ENCODE measurements around the gene STBD1.
"Not testable (repeated sequence)": the region's sequence is repeated elsewhere in the genome, so short reads cannot be mapped to it uniquely, and the experiment has no call there.

STBD1 gene

DNA sequence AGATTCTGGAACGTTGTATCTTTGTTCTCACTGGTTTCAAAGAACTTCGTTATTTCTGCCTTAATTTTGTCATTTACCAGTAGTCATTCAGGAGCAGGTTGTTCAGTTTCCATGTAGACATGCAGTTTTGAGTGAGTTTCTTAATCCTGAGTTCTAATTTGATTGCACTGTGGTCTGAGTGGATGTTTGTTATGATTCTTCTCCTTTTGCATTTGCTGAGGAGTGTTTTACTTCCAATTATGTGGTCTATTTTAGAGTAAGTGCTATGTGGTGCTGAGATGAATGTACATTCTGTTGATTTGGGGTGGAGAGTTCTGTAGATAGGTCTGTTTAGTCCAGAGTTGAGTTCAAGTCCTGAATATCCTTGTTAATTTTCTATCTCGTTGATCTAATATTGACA lies 18.7 kb upstream of the STBD1 start:
- not testable (repeated sequence) for DNase-seq

DNA sequence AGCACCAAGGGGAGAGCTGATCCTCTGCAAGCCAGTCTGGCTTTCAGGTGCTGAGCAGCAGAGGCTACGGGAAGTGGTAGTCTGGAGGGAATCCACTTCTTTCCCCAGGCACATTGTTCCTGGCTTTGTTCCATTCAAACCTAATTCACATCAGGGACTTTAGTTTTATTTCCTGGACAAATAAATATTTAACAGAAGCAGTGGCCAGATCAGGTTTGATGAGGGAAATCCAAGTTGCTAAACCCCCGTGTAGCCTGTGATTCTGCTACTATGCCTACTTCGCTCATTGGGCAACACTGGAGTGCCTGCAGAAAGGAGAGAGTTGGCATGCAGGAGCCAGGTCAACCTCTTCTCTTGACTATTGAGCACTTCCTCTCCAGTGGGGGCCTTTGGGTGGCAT lies 13.8 kb upstream of the STBD1 start:
- no peak for DNase-seq

DNA sequence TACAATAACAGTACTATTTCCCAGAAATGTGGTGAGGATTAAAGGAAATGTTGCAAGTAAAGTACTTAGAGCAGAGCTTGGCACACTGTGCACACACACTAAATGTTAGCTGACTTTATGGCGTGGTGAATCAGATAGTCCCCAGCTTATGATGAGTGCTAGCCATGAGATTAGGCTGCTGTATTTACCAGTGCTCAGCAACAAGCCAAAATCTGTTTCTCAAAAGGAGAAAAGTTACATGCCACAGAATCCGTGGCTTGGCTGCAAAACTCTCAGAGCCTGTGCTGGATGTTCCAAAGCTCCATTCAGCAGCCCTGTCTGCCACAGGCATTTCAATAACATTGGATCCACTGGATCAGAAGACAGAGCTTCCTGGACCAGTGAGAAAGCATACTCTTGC lies 12.8 kb upstream of the STBD1 start:
- DNase-seq, result no peak

DNA sequence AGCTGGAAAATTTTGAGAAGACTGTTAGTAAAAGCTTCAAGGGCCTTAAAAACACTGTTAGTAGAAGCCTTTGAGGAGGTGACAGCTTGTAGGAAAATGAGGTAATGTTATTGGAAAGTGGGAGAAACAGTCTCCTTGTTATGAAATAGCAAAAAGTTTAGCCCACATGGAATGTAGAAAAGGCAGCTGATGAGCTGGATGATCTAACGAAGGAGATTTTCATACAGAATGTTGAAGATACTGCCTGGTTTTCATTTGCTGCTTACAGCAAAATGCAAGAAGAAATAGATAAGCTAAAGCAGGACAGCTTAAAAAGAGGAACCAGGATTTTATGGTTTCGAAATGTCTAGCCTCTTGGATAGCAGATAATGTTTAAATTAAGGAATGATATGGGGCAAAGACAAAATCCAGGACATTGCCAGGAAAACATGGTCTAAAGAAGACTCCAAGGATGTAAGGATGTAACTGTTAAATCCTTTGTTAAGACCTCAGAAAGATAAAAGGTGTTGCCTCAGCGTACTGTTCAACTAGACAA lies 10.2 kb upstream of the STBD1 start:
- no peak for DNase-seq

DNA sequence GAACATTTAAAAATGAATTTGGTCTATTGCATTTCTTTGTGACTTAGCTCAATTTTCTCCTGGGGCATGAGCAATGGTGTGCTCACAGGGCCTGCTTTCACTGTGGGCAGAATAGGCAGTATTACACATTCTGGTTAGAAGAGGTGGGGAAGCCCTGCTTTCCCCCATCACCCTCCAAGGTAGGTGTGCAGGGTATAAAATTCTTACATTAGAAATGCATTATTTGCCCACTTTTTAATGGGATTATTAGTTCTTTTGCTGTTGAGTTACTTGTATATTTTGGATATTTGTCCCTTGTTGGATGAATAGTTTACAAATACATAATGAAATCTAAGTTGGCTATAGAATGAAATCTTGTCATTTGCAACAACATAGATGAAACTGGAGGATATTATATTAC lies 8.3 kb upstream of the STBD1 start:
- DNase-seq, result no peak

DNA sequence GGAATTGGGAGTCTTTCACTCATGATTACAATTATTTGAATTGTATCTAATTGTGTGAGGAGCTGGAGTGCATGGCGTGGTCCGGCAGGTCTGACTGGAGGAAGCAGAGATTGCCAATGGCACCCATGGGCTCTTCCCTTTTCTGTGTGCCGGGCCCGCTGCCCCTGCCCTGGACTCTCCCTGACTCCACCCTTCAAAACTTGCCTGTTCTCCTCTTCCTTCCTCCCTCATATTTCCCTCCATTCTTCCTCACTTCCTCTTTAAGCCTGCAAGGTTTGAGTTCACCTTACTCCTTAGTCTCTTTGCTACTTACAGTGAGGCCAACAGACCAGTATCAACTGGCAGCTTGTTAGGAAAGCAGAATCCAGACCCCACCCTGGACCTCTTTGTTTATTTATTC lies 6.5 kb upstream of the STBD1 start:
- DNase-seq, result no peak

DNA sequence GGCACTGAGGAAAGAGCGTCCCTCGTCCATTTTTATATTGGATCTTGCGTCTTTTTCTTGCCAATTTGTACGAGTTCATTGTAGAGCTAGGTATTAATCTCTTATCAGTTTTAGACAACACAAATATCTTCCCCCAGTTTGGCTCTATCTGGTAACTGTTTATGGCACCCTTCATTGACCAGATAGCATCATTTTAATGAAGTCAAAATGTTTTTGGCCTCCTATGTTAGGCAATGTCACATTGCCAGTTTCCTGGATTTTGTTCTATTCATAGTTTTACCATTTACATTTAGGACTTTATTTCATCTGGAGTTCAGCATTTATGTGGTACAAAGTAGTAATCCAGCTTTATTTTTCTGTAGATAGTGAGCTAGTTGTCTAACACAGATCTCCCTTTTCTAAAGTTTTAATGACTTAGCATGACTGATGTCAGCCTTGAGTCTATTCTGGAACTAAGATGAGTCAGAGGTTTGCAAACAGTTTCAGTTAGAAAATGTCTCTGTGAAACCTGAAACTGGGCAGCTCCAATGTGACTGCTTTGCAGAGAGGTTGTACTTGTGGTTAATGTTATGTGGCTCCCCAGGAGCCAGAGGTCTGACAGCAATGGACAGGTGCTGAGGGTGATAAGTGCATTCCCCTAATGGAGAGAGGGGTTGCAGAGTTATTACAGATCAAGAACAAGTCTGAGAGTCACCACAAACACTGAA lies 5.3 kb upstream of the STBD1 start:
- no peak for DNase-seq

DNA sequence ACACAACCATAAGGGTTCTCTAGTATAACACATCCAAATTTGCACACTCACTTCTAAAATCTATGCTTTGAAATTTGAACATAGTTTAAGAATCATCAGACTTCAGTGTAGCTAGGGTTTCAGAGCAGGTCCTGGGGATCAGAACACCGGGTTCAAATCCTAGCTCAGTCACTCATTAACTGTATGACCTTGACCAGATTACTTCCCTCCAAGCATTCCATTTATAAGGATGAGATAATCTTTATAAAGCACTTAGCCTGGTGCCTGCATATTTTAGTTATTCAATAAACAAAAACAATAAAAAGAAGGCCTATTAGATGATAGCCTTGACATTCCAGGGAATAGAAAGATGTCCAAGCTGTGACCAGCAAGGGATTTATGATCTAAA lies 4.8 kb upstream of the STBD1 start:
- DNase-seq, result no peak

DNA sequence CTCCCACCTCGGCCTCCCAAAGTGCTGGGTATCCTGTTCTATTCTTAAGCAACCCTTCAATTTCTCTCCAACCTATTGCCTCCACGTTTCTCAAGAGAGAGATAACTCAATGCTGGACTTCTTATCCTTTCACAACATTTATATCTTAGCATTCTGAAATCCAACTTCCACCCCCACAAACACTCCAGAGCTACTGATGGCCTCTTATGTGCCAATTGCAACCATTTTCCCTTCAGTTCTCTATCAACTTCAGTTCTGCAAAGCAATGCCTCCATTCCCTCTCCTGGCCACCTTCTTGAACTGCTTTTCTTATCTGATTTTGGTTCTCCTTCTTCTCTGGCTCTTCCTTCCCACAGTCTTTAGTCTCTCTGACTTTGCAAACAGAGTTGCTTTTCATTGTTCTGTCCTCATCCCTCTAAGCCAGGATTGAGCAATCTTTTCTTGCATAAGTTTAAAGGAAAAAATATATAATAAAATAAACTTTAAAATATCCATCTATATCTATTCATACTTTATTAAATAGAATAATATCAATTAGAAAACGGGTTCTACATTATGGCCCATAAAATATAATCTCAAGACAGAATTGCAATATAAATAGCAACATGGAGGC lies 3.6 kb upstream of the STBD1 start:
- DNase-seq, result no peak

DNA sequence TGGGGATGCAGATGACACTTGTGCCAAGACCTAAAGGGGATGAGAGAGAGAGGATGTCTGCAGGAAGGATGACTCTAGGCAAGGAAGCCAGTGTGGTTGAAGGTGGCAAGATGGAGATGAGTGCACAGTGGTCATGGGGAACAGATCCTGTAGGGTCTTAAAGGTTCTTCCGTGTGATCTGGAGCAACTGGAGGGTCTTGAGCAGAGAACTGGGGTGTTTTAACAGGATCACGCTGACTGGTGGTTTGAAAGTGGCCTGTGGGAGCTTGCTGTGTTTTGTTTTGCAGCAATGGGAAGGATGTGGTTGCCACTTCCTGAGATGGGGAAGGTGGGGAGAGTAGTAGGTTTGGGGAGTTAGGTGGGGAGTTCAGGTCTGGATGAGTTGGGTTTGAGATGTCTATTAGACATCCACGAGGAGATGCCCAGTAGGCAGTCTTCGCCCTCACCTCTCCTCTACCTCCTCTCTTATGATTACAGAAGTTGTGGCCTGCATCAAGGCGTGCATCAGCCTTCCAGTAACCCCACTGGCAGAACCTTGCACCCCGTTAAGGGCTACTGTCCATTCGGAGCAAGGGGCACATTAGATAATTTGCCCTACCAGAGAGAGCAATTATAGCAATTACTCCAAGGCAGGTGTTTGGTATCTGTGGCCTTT lies 1.4 kb upstream of the STBD1 start:
- DNase-seq, result no peak

DNA sequence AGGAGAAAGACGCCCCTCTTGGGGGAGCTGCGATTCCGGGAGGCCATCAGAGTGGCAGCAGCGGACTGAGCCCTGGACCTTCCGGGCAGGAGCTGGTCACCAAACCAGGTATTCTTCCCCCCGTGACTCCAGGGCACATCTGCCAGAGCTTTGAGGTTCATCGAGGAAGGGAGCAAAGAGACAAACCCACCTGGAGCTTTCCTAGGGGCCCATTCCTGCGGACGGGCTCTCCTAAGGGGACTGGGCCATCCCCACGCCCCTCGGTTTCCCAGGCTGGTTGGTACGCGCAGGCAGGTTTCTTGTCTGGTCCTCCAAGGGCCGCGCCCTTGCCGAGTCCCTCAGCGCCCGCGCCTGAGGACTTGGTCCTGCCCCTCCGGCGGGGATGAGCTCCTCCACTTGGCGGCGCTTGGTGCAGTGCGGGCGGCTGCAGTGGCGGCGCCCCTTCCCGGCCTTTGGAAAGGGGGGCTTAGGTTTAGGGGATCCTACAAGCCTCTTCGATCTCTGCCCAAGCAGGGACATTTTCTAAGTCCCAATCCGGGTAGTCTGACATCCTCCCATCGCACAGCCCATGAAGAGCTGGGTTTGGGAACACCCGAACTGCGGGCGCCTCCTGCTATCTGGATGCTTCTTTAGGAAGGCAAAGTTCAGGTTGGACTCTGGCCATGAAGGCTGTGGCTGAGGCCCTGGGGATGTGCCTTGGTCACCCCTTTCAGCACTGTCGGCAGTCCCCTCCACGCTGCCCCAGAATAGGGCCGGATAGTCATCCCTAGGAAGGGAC lies 538 bp downstream of the STBD1 start:
- no peak for DNase-seq

DNA sequence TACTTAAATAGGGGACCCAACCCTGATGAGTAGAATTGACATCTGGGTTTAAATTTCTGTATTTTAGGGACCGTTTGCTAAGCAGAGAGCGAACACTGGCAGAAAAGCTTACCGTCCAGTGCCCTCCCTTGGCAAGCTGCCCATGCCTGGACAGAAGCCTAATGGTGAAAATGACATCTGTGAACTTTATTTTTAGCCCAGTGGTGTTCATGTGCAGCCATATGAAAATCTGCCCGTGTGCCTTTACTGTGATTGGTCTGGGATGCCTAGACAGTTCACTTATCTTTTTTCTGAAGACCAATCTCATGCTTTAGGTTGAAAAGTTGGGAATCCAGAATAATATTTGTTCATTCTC lies 1.1 kb downstream of the STBD1 start:
- DNase-seq, result no peak

DNA sequence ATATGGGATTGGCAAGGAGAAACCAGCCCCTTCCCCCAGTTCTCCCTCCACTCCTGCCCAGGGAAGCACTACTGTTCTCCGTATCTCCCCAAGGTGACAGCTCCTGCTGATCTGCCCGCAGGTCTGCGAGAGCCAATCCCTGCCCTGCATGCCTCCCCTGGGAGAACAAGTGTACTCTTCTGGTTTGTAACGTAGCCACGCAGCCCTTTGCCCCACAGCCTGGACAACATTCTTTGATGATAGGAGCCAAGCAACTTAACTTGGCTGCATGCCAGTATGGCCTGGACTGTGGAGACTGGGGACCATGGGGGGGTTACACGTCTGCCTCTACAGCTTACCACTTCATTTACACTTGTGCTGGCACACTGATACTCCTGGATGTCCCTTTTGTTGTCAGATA lies 2.0 kb downstream of the STBD1 start:
- no peak for DNase-seq

DNA sequence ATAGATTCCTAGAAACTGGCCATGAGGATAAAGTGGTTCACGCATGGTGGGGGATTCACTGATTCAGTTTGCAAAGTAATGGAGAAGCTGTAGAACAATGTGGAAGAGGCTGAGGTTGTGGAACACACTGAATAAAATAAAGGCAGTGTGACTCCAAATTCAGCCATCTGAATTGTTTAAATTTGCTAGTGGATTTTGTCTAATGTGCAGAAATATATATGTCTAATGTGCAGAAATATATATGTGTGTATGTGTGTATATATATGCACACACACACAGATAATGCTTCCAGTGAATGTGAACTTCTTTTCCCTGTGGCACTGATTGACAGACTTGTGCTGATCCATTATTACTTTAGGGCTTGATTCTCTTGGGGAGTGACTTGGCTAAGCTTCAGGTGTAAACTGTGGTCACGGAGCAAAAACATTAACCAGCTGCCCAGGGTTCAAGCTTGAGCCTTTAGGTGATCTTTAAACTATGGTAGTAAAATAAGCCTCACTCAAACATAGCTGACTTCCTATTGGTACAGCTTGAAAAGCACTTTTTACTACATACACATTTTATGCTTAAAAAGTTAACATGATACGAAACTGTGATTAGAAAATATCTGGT lies 3.5 kb downstream of the STBD1 start:
- no peak for DNase-seq

DNA sequence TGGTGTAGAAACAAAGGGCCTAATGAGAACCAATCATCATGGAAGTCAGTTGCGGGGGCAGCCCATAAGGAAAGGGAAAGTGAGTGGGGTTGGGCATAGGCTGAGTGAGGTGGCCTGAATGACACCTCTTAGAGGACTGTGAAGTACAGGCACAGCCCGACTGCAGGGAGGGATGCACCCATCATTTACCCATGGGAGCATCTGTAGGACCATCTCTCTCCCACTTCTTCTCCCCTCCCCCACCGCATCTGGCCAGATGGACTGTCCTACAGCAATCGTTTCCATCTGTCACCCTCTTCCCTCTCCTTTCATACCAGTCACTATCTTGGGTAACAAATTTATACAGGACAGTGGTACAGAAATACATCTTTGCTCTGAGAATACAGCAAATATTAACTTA lies 4.2 kb downstream of the STBD1 start:
- no peak for DNase-seq

DNA sequence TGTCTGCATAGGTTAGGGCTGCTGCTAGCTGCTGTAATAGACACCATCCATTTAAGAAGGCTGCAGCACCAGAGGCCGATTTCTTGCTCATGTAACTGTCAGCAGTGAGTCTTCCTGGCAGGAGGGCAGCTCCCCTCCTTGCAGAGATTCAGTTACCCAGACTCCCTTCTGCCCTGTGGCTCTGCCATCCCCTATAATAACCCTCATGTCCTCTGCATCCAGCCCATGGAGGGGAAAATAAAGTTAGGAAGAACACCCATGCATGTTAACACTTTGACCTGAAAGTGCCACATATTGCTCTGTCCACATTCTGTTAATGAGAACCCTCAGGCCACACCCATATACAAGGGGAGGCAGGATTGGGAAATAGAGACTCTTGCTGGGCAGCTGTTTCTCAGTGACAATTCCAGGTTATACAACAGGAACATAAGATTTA lies 5.4 kb downstream of the STBD1 start:
- no peak for DNase-seq

DNA sequence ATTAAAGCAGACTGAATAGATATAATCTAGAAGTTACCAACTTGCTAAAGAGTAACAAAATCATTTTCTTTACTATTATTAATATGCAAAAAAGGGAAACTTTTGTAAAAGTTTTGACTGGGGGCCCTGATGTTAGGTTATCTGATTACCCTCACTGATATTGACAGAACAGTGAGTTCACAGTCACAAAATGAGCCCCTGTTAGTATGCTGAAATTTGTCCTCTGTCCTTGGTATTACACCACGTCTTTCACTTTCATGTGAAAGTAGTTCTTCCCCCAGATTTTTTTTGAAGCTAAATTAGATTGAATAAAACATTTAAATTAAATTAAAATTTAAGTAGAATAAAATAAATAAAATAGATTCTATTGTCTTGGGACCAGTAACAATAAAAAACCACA lies 5.9 kb downstream of the STBD1 start:
- no peak for DNase-seq

DNA sequence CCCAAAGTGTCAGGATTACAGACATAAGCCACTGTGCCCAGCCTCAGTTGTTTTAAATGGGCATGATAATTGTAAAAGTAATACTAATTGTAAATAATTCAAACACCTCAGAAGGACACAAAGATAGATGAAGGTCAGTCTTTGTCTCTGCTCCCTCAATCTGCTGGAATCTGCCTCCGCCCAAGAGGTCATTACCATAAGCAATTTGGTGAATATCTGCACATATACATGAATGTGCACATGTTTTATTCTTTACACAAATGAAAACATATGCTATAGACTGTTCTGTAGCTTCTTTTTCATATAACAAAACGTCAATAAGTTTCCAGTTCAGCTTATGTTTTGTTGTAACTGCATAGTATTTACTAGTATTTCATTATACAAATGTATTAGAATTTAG lies 7.0 kb downstream of the STBD1 start:
- DNase-seq, result no peak

DNA sequence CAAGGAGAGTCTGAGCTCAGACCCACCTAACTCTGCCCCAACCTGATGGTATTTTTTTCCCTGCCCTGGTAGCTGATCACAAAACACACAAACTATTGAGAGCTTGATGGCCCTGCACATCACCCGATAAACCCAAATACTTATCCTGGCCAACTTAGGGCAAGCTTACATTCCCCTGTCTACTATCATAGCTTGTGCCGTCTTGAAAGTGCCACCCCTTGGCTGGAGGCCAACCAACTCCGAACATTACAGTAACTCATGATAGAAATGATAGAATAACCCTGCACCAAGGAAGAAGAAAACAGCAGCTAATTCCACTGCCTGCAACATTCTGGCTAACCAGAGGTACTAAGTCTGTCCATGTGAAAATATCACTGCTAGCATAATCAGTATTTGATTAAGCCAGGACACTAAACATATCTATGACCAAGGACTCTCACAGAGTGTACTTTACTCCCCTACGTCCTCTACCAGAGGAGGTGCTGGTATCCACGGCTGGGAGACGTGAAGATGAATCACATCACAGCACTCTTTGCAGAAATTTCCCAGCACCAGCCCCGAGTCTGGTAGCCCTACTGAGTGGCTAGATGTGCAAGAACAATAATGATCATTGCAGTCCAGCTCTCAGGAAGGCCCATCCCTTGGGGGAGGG lies 8.9 kb downstream of the STBD1 start:
- DNase-seq, result no peak

DNA sequence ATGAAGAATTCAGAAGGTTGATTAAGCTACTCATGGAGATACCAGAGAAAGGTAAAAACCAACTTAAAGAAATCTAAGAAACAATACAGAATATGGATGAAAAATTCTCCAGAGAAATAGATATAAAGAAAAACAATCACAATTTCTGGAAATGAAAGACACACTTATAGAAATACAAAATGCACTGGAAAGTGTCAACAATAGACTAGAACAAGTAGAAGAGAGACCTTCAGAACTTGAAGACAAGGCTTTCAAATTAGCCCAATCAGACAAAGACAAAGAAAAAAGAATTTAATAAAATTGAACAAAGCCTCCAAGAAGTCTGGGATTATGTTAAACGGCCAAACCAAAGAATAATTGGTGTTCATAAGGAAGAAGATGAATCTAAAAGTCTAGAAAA lies 9.6 kb downstream of the STBD1 start:
- DNase-seq, result no peak

DNA sequence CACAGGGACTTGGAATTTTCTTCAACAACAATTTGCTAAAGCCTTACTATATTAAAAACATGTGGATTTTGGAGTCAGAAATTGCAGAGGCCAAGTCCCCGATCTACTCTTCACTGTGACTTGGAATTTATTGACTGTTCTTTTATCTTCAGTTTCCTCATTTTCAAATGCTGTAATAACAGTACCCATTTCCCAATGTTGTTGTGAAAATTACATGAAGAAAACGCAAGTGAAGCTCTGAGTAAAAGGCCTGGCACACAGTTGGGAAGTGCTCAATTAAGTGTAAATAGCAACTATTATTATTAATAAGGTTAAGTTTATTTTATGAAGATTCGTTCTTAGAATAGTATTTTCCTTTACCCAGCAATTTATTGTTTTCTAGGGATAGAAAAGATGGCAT lies 15.7 kb downstream of the STBD1 start:
- DNase-seq, result no peak

DNA sequence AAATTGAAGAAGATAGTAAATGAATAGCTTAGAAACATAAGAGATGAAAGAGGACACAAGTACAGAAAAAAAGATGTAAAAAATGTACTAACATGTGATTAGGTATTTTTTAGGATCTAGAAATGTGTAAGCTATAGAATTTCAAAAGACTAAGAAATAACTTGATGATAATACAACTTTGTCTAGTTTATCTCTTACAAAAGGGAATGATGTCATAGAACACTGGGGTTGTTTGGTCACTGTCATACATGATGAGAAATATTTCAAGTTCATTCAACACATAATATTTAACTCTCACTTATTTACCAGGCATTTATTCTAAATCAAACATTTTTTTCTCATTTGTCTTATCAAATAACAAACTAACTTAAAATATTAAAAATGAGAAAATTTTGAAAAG lies 18.5 kb downstream of the STBD1 start:
- no peak for DNase-seq

DNA sequence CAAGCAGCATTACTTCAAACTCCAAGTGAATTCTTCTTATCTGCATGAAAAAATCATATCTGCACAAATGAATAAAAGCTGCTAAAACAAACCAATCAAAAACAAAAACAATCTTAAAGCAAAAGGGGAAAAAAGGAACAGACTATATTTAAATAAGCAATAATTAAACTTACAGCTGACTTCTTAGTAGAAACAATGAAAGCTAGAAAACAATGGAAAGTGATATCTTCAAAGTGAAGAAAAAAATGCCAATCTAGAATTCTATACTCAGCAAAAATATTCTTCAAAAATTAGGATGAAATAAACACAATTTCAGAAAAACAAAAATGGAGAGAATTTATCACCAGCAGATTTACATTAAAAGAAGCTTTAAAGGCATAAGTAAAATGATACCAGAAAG lies 20.0 kb downstream of the STBD1 start:
- DNase-seq, result no peak
